ENCODE measurements around the gene KRTAP4-12. TPM values are rescaled to one million over a fixed set of nuclear protein-coding genes. Genes with fewer than 3 reads are reported as not detected.

KRTAP4-12 gene
- total RNA-seq: not detected in 2 replicates

GRCh38 chr17:41123991-41124371 is at the start of gene KRTAP4-12:
KRTAP4-12 (minus strand) TSS chr17:41124182; CDS start chr17:41124122, 60 bp downstream.

GRCh38 chr17:41168121-41168520 is 44.1 kb upstream of the KRTAP4-12 start, which contains the start of gene KRTAP4-3:
KRTAP4-3 (minus strand) TSS chr17:41168221; CDS start chr17:41168172, 49 bp downstream.

GRCh38 chr17:41160648-41161047 is 36.7 kb upstream of the KRTAP4-12 start, which contains the start of gene KRTAP4-4:
KRTAP4-4 (minus strand) TSS chr17:41160748; CDS start chr17:41160691, 57 bp downstream.

GRCh38 chr17:41149652-41149985 is 25.6 kb upstream of the KRTAP4-12 start, which contains the start of gene KRTAP4-5:
KRTAP4-5 (minus strand) TSS chr17:41149825; CDS start chr17:41149767, 58 bp downstream.

GRCh38 chr17:41140360-41141131 is 16.6 kb upstream of the KRTAP4-12 start, which contains the start of gene KRTAP4-6:
KRTAP4-6 (minus strand) TSS chr17:41140544; CDS start chr17:41140487, 57 bp downstream.

GRCh38 chr17:41117846-41118386 is 6.1 kb downstream of the KRTAP4-12 start, which contains the start of gene KRTAP4-11:
KRTAP4-11 (minus strand) TSS chr17:41118373; CDS start chr17:41118315, 58 bp downstream.

GRCh38 chr17:41105347-41105746 is 18.6 kb downstream of the KRTAP4-12 start, which contains the start of gene KRTAP4-9:
KRTAP4-9 (plus strand) TSS chr17:41105389; CDS start chr17:41105389, 0 bp downstream.

GRCh38 chr17:41101586-41102259 is 22.3 kb downstream of the KRTAP4-12 start, which contains the start of gene KRTAP4-16:
KRTAP4-16 (minus strand) TSS chr17:41102209; CDS start chr17:41102209, 0 bp downstream.

GRCh38 chr17:41098042-41098441 is 25.9 kb downstream of the KRTAP4-12 start, which contains the start of gene KRTAP4-8:
KRTAP4-8 (minus strand) TSS chr17:41098142; CDS start chr17:41098084, 58 bp downstream.

GRCh38 chr17:41084100-41084856 is 39.7 kb downstream of the KRTAP4-12 start, which contains the start of gene KRTAP4-7:
KRTAP4-7 (plus strand) TSS chr17:41084150; CDS start chr17:41084207, 57 bp downstream.

Other genes with a start within 250 kb of the KRTAP4-12 start
- not detected in 2 replicates for gene KRT20, start 238.9 kb downstream of the KRTAP4-12 start, total RNA-seq
- not detected in 2 replicates for gene KRT23, start 186.5 kb downstream of the KRTAP4-12 start, total RNA-seq
- not detected in 2 replicates for gene KRT39, start 157.2 kb downstream of the KRTAP4-12 start, total RNA-seq
- not detected in 2 replicates for gene KRT40, start 139.9 kb downstream of the KRTAP4-12 start, total RNA-seq
- gene KRTAP3-3, start 130.0 kb downstream of the KRTAP4-12 start, total RNA-seq: not detected in 2 replicates
- gene KRTAP3-2, start 124.3 kb downstream of the KRTAP4-12 start, total RNA-seq: not detected in 2 replicates
- gene KRTAP3-1, start 115.1 kb downstream of the KRTAP4-12 start, total RNA-seq: not detected in 2 replicates
- gene KRTAP1-5, start 97.0 kb downstream of the KRTAP4-12 start, total RNA-seq: not detected in 2 replicates
- not detected in 2 replicates for gene KRTAP1-4, start 94.0 kb downstream of the KRTAP4-12 start, total RNA-seq
- not detected in 2 replicates for gene KRTAP1-3, start 89.3 kb downstream of the KRTAP4-12 start, total RNA-seq
- not detected in 2 replicates for gene KRTAP1-1, start 82.7 kb downstream of the KRTAP4-12 start, total RNA-seq
- not detected in 2 replicates for gene KRTAP2-1, start 76.9 kb downstream of the KRTAP4-12 start, total RNA-seq
- gene KRTAP2-2, start 69.0 kb downstream of the KRTAP4-12 start, total RNA-seq: not detected in 2 replicates
- not detected in 2 replicates for gene KRTAP2-3, start 64.1 kb downstream of the KRTAP4-12 start, total RNA-seq
- not detected in 2 replicates for gene KRTAP2-4, start 58.3 kb downstream of the KRTAP4-12 start, total RNA-seq
- gene KRTAP4-7, start 40.0 kb downstream of the KRTAP4-12 start, total RNA-seq: not detected in 2 replicates
- not detected in 2 replicates for gene KRTAP4-8, start 26.0 kb downstream of the KRTAP4-12 start, total RNA-seq
- gene KRTAP4-16, start 22.0 kb downstream of the KRTAP4-12 start, total RNA-seq: not detected in 2 replicates
- gene KRTAP4-9, start 18.8 kb downstream of the KRTAP4-12 start, total RNA-seq: not detected in 2 replicates
- not detected in 2 replicates for gene KRTAP4-11, start 5.8 kb downstream of the KRTAP4-12 start, total RNA-seq
- not detected in 2 replicates for gene KRTAP4-6, start 16.4 kb upstream of the KRTAP4-12 start, total RNA-seq
- not detected in 2 replicates for gene KRTAP4-5, start 25.6 kb upstream of the KRTAP4-12 start, total RNA-seq
- gene KRTAP4-4, start 36.6 kb upstream of the KRTAP4-12 start, total RNA-seq: not detected in 2 replicates
- not detected in 2 replicates for gene KRTAP4-3, start 44.0 kb upstream of the KRTAP4-12 start, total RNA-seq
- not detected in 2 replicates for gene KRTAP4-2, start 54.0 kb upstream of the KRTAP4-12 start, total RNA-seq
- gene KRTAP4-1, start 60.7 kb upstream of the KRTAP4-12 start, total RNA-seq: not detected in 2 replicates
- gene KRTAP9-1, start 65.7 kb upstream of the KRTAP4-12 start, total RNA-seq: not detected in 2 replicates
- gene KRTAP9-2, start 102.5 kb upstream of the KRTAP4-12 start, total RNA-seq: not detected in 2 replicates
- gene KRTAP9-3, start 108.3 kb upstream of the KRTAP4-12 start, total RNA-seq: not detected in 2 replicates
- gene KRTAP9-8, start 113.8 kb upstream of the KRTAP4-12 start, total RNA-seq: not detected in 2 replicates
- not detected in 2 replicates for gene KRTAP9-4, start 125.5 kb upstream of the KRTAP4-12 start, total RNA-seq
- not detected in 2 replicates for gene KRTAP9-9, start 131.2 kb upstream of the KRTAP4-12 start, total RNA-seq
- not detected in 2 replicates for gene KRTAP9-6, start 141.2 kb upstream of the KRTAP4-12 start, total RNA-seq
- gene KRTAP9-7, start 151.5 kb upstream of the KRTAP4-12 start, total RNA-seq: not detected in 2 replicates
- not detected in 2 replicates for gene KRTAP29-1, start 178.7 kb upstream of the KRTAP4-12 start, total RNA-seq
- gene KRTAP16-1, start 185.1 kb upstream of the KRTAP4-12 start, total RNA-seq: not detected in 2 replicates
- not detected in 2 replicates for gene KRTAP17-1, start 191.5 kb upstream of the KRTAP4-12 start, total RNA-seq
- gene KRT33A, start 226.6 kb upstream of the KRTAP4-12 start, total RNA-seq: not detected in 2 replicates
- not detected in 2 replicates for gene KRT33B, start 245.6 kb upstream of the KRTAP4-12 start, total RNA-seq